CD4-positive, alpha-beta T cell treated with Interleukin-4 for 1 hour (primary cell): ENCODE data around the gene MUC4.
"Not testable (repeated sequence)": the region's sequence is repeated elsewhere in the genome, so short reads cannot be mapped to it uniquely, and the experiment has no call there.

Source experiments
- DNase-seq, 2 donors: peaks; one replicate each; pipeline ENCODE4 v3.0.0-alpha.2; 2020 to 2022

MUC4 gene

GRCh38 chr3:195757438-195757770 lies 54.3 kb downstream of the MUC4 start:
- DNase-seq, result no peak

GRCh38 chr3:195755791-195756676 lies 55.7 kb downstream of the MUC4 start:
- peak; percentile 56 to 57 for DNase-seq

- no peak for DNase-seq
These were observed 56.3 kb downstream of the MUC4 start for GRCh38 chr3:195755391-195755790.

GRCh38 chr3:195754906-195755305 lies 56.8 kb downstream of the MUC4 start:
- DNase-seq, result no peak

GRCh38 chr3:195754141-195754540 lies 57.6 kb downstream of the MUC4 start:
- DNase-seq, result no peak

GRCh38 chr3:195753581-195753980 lies 58.1 kb downstream of the MUC4 start:
- DNase-seq, result no peak

GRCh38 chr3:195752546-195753331 lies 59.0 kb downstream of the MUC4 start:
- no peak for DNase-seq

- no peak for DNase-seq
These were observed 59.7 kb downstream of the MUC4 start for GRCh38 chr3:195752066-195752465.

GRCh38 chr3:195751560-195751959 lies 60.2 kb downstream of the MUC4 start:
- DNase-seq, result no peak

GRCh38 chr3:195750797-195751520 lies 60.8 kb downstream of the MUC4 start:
- DNase-seq, result no peak

- DNase-seq, result not testable (repeated sequence)
These were observed 62.6 kb downstream of the MUC4 start for GRCh38 chr3:195749101-195749500.

- DNase-seq, result no peak
These were observed 63.1 kb downstream of the MUC4 start for GRCh38 chr3:195748661-195749060.

- DNase-seq, result no peak
These were observed 65.0 kb downstream of the MUC4 start for GRCh38 chr3:195746751-195747150.

- no peak for DNase-seq
These were observed 65.4 kb downstream of the MUC4 start for GRCh38 chr3:195746346-195746745.

- DNase-seq, result no peak
These were observed 67.3 kb downstream of the MUC4 start for GRCh38 chr3:195744437-195744836.

- no peak for DNase-seq
These were observed 72.1 kb downstream of the MUC4 start for GRCh38 chr3:195739561-195740111.

- no peak for DNase-seq
These were observed 73.3 kb downstream of the MUC4 start for GRCh38 chr3:195738274-195739044.

GRCh38 chr3:195737782-195738181 lies 73.9 kb downstream of the MUC4 start:
- DNase-seq, result not testable (repeated sequence)

- DNase-seq, result no peak
These were observed 74.8 kb downstream of the MUC4 start for GRCh38 chr3:195736866-195737490.

- DNase-seq, result no peak
These were observed 76.6 kb downstream of the MUC4 start for GRCh38 chr3:195735036-195735695.

GRCh38 chr3:195732940-195733339 lies 78.8 kb downstream of the MUC4 start:
- no peak for DNase-seq
